IPS-18a (cell line): ENCODE measurements around the gene RAD9A.
A peak's percentile ranks its signal among the peaks of the same experiment; 100 is the strongest.

ENCODE experiments used
- H3K27ac ChIP-seq: one replicate; pipeline ENCODE4 v1.5.1; 2013; ENCODE audit warnings: low read length
- H3K27me3 ChIP-seq: one replicate; pipeline ENCODE4 v1.6.1; 2013; ENCODE audit warnings: mild to moderate bottlenecking, low read length; ENCODE audit not compliant: control insufficient read depth, insufficient read depth
- H3K36me3 ChIP-seq: one replicate; pipeline ENCODE4 v1.6.1; 2013; ENCODE audit warnings: low read depth, low read length; ENCODE audit not compliant: control insufficient read depth
- H3K4me1 ChIP-seq: one replicate; pipeline ENCODE4 v1.6.1; 2013; ENCODE audit warnings: low read depth, low read length; ENCODE audit not compliant: control insufficient read depth
- H3K4me3 ChIP-seq: one replicate; pipeline ENCODE4 v1.5.1; 2013; ENCODE audit warnings: low read length
- H3K9ac ChIP-seq: one replicate; pipeline ENCODE4 v1.6.1; 2013; ENCODE audit warnings: mild to moderate bottlenecking, low read length, moderate library complexity
- H3K9me3 ChIP-seq: one replicate; pipeline ENCODE4 v1.6.1; 2013; ENCODE audit warnings: low read depth, low read length; ENCODE audit not compliant: control insufficient read depth

The RAD9A gene

GRCh38 chr11:67391304-67392182 is at the start of gene RAD9A:
RAD9A (plus strand) TSS chr11:67391986; CDS start chr11:67392045, 59 bp downstream.
- peaks cover 3% of the 10 kb centered on the region for H3K36me3 ChIP-seq
- no peaks in the 10 kb centered on the region for H3K4me1 ChIP-seq
- peaks cover 5% of the 10 kb centered on the region for H3K27me3 ChIP-seq
- no peaks in the 10 kb centered on the region for H3K9me3 ChIP-seq
- H3K4me3 ChIP-seq, result peak within 1 kb of the TSS; percentile 67
- peak within 1 kb of the TSS; percentile 62 for H3K9ac ChIP-seq
- H3K27ac ChIP-seq, result no peak within 1 kb of the TSS

GRCh38 chr11:67344264-67344663 is 47.5 kb upstream of the RAD9A start:
- Histone ChIP-seq H3K9me3 (no peaks in the 10 kb centered on the region), H3K27me3 (no peaks in the 10 kb centered on the region), H3K9ac (no peak overlapping the region), H3K27ac (no peak overlapping the region), H3K36me3 (no peaks in the 10 kb centered on the region), H3K4me1 (no peaks in the 10 kb centered on the region), H3K4me3 (no peak overlapping the region)

DNA sequence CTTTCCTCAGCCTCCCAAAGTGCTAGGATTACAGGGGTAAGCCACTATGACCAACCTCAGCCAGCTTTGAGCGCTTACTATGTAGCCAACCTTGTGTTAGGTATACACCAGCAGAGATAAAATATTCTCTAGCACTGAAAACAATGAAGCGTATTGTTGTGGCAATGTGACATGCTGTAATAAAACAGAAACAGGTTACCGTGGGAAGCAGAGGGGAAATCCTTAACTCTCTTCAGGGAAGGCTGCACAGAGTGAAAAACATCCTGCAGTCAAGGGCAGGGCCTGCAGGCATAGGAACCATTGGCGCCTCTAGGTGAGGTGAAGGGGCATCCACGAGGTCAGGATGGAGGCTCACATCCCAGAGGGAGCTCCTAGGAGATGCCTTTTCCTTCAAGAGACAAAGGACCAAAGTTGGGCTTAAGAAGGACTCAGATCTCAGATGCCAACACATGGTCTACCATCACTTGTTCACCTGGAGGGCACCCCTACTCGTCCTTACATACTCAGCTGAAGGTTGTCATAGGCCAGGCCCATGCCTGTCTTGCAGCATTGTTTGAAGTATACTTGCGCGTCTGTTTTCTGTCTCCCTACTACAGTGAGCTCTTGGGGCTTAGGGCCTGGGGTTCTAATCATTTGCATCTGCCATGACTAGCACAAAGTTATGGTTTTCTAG is 46.4 kb upstream of the RAD9A start:
- H3K27ac ChIP-seq, result no peak overlapping the region

GRCh38 chr11:67345920-67346819 is 45.6 kb upstream of the RAD9A start:
- Histone ChIP-seq H3K36me3 (no peaks in the 10 kb centered on the region), H3K4me3 (no peak overlapping the region), H3K27ac (no peak overlapping the region), H3K27me3 (no peaks in the 10 kb centered on the region), H3K4me1 (no peaks in the 10 kb centered on the region), H3K9me3 (no peaks in the 10 kb centered on the region), H3K9ac (no peak overlapping the region)

More for the DNA sequence above, 46.4 kb upstream of the RAD9A start:
- Histone ChIP-seq H3K9ac (no peak overlapping the region), H3K9me3 (no peaks in the 10 kb centered on the region), H3K27me3 (no peaks in the 10 kb centered on the region), H3K36me3 (no peaks in the 10 kb centered on the region), H3K4me1 (no peaks in the 10 kb centered on the region), H3K4me3 (no peak overlapping the region)

- H3K27me3 ChIP-seq, result no peaks in the 10 kb centered on the region
- no peaks in the 10 kb centered on the region for H3K9me3 ChIP-seq
- H3K27ac ChIP-seq, result no peak overlapping the region
- H3K4me1 ChIP-seq, result peaks cover 4% of the 10 kb centered on the region
- no peak overlapping the region for H3K9ac ChIP-seq
- no peaks in the 10 kb centered on the region for H3K36me3 ChIP-seq
- no peak overlapping the region for H3K4me3 ChIP-seq
Measured at GRCh38 chr11:67347964-67348749, 43.6 kb upstream of the RAD9A start.

DNA sequence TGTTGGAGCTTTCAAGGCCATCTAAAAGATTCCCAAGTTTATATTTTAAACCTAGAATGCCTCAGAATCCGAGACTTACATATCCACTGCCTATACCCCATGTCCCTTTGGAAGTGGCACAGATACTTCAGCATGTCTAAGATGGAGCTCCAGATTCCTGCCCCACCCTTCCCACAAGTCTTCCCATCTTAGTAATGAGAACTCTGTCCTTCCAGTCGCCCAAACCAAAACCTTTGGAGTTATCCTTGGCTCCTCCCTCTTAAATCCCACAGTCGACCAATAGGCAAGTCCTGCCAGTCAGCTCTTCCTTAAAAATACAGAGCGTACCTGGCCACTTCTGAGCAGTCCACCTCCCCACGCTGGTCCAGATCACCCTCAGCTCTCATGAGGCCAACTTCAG is 42.8 kb upstream of the RAD9A start:
- Histone ChIP-seq H3K4me1 (peaks cover 7% of the 10 kb centered on the region), H3K9me3 (no peaks in the 10 kb centered on the region), H3K36me3 (no peaks in the 10 kb centered on the region), H3K27me3 (no peaks in the 10 kb centered on the region), H3K4me3 (no peak overlapping the region), H3K27ac (no peak overlapping the region), H3K9ac (no peak overlapping the region)

DNA sequence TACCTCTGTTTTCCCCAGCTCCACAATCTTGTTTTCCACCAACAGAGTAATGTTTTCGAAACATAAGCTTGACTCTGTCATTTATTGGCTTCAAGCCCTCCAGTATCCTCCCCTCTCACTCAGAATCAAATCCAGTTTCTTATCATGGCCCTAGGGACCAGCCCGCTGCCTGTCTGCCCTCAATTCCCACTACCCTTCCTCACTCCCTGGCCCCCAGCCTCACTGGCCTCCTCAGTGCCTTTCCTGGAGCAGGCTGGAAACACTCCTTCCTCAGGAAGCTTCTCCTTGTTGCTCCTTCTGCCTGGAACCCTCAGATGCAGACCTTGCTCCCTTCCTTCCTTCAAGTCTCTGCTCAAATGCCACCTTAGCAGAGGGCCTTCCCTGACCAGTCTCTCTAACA is 42.3 kb upstream of the RAD9A start:
- no peak overlapping the region for H3K9ac ChIP-seq
- H3K27ac ChIP-seq, result no peak overlapping the region
- no peak overlapping the region for H3K4me3 ChIP-seq
- H3K27me3 ChIP-seq, result no peaks in the 10 kb centered on the region
- no peaks in the 10 kb centered on the region for H3K9me3 ChIP-seq
- peaks cover 11% of the 10 kb centered on the region for H3K4me1 ChIP-seq
- H3K36me3 ChIP-seq, result no peaks in the 10 kb centered on the region

DNA sequence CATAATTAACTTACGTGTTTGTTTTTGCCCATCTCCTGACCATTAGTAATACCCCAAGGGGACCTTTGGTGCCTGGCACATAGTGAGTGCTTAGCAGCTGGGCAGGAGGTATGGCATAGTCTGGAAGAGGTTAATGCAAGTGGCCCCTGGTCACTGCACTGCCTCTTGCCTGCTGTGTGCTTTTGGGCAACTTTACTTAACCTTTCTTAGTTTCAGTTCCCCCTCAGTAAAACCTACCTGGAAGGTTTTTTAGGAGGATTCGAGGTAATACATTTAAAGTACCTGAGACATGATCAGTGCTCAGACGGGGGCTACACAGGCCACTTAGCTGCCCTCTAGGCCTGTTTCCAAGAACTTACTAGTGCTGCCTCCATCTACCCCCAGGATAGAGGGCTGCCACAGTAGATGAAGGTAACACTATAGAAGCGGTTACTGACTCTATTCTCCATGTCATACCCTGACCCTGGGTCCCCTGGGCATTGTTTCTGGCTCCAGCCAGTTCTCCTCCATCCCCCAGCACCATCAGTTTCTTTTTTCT is 41.8 kb upstream of the RAD9A start:
- Histone ChIP-seq H3K27me3 (no peaks in the 10 kb centered on the region), H3K4me3 (no peak overlapping the region), H3K9me3 (no peaks in the 10 kb centered on the region), H3K36me3 (no peaks in the 10 kb centered on the region), H3K27ac (no peak overlapping the region), H3K4me1 (peaks cover 11% of the 10 kb centered on the region), H3K9ac (no peak overlapping the region)

- peaks cover 11% of the 10 kb centered on the region for H3K4me1 ChIP-seq
- no peaks in the 10 kb centered on the region for H3K27me3 ChIP-seq
- no peaks in the 10 kb centered on the region for H3K36me3 ChIP-seq
- no peak overlapping the region for H3K4me3 ChIP-seq
- H3K27ac ChIP-seq, result no peak overlapping the region
- no peak overlapping the region for H3K9ac ChIP-seq
- no peaks in the 10 kb centered on the region for H3K9me3 ChIP-seq
Measured at GRCh38 chr11:67351275-67352005, 40.3 kb upstream of the RAD9A start.

DNA sequence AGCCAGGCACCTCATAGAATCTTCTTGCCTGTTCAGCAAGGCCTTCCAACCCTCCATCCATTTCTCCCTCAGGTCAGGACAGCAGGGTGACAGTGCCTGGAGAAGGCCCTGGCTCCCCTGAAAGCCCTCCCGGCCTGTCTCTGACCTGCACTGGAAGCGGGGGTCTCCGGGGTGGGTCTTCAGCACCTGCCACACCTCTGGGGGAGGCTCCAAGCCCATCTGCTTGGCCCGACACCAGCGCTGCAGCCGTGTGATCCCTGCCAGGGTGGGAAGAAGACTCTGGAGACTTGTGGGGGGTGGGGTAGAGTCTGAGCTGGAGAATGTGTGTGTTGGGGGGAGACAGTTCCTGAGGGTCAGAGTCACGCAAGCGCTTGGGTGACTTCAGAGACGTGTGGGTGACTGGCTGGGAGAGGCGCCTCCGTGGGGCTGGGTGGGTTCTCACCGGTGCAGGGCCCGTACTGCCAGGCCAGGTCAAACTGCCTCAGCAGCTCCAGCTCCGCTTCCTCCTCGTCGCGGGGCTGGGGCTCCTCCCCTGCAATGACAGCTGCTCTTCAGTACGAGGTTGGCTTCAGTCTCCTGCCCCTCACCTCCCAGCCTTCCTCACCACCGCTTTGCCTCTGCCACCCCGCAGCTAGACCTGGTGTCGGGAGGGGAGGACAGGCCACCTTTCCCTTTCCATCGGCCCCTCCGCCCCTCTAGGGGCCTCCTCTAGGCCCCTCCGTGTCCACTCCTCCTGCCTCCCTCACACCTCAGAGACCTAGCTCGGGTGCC is 39.1 kb upstream of the RAD9A start:
- H3K9me3 ChIP-seq, result no peaks in the 10 kb centered on the region
- H3K36me3 ChIP-seq, result no peaks in the 10 kb centered on the region
- no peaks in the 10 kb centered on the region for H3K27me3 ChIP-seq
- peak overlapping the region; percentile 81 for H3K4me3 ChIP-seq
- peaks cover 16% of the 10 kb centered on the region for H3K4me1 ChIP-seq
- peak overlapping the region; percentile 63 for H3K9ac ChIP-seq
- H3K27ac ChIP-seq, result peak overlapping the region; percentile 66
